Stomach (tissue), 9 donors: ENCODE results near the gene LRIT3. TPM values are rescaled to one million over a fixed set of nuclear protein-coding genes. Genes with fewer than 3 reads are reported as not detected.

Experiments used
- DNase-seq, 2 donors: peaks; one replicate each; pipeline versions ENCODE4 v3.0.0 to v3.0.0-alpha.2; 2013 to 2019
- H3K27ac ChIP-seq, 5 donors: fragments of 200-600 bp in 4 of 5; sonication (generic) in 4 of 5; one replicate each; pipeline ENCODE4 v1.5.1; 2013 to 2019; ENCODE audit warnings: mild to moderate bottlenecking in 1 of 5, moderate library complexity in 1 of 5
- H3K27me3 ChIP-seq, 3 donors: fragments of 200-600 bp; sonication (generic); one replicate each; pipeline ENCODE4 v1.5.1; 2017 to 2019; ENCODE audit warnings: mixed run types in 1 of 3
- H3K36me3 ChIP-seq, 4 donors: fragments of 200-600 bp; sonication (generic); 1 replicate in 3 of 4; 2 replicates in 1 of 4; pipeline ENCODE4 v1.5.1; 2016 to 2019
- H3K4me1 ChIP-seq, 4 donors: fragments of 200-600 bp; sonication (generic); one replicate each; pipeline ENCODE4 v1.5.1; 2016 to 2019
- H3K4me3 ChIP-seq, 4 donors: fragments of 200-600 bp; sonication (generic) in 3 of 4; one replicate each; pipeline ENCODE4 v1.5.1; 2016 to 2019; ENCODE audit warnings: mild to moderate bottlenecking in 1 of 4
- H3K9me3 ChIP-seq, 4 donors: fragments of 200-600 bp; sonication (generic); one replicate each; pipeline ENCODE4 v1.5.1; 2016 to 2019
- EP300 ChIP-seq: sonication (generic); formaldehyde crosslinking; IDR thresholded peaks from one replicate; pipeline ENCODE4 v1.6.1; 2017; ENCODE audit warnings: antibody characterized with exemption
- POLR2A ChIP-seq, 4 donors: fragments of 450-650 bp; IDR thresholded peaks; one replicate each; pipeline ENCODE4 v1.6.1; 2016; ENCODE audit warnings: antibody characterized with exemption in 4 of 4, control low read depth in 2 of 4, mild to moderate bottlenecking in 1 of 4, moderate library complexity in 1 of 4
- POLR2AphosphoS5 ChIP-seq, 3 donors: sonication (generic); formaldehyde crosslinking; IDR thresholded peaks; one replicate each; pipeline ENCODE4 v1.6.1; 2016; ENCODE audit warnings: antibody characterized with exemption in 3 of 3
- WGBS, 5 donors: extraction: QIAGEN DNeasy Blood & Tissue Kit in 3 of 5; methylation state at CpG; one replicate each; pipeline versions ENCODE4 v1.1.5 to v1.1.7; 2013 to 2018; 5-methylcytosine and 5-hydroxymethylcytosine counted together
- intact Hi-C: fragments of 100-400 bp; cut with DNase I; formaldehyde crosslinking; loops from one replicate; pipeline ENCODE4 v1.15.1; 2023; ENCODE audit warnings: low total_unique reads
- polyA plus RNA-seq, 3 donors: library from polyadenylated mRNA; stranded (reverse); fragments of 200-250 nt; gene quantifications; one replicate each; pipeline ENCODE4 v1.2.3, GENCODE V29; 2013
- total RNA-seq, 5 donors: library from RNA; depleted of rRNA; stranded (reverse); fragments of >200 nt; gene quantifications; one replicate each; pipeline versions ENCODE4 v1.1.0 to v1.2.3, GENCODE V29; 2014 to 2016
- TF ChIP-seq, protein P1 (sequence below), 7 experiments: fragments of 450-650 bp in 4 of 7; fragments of 200-600 bp in 3 of 7; sonication (generic) in 3 of 7; IDR thresholded peaks; one replicate each; pipeline ENCODE4 v1.5.1; 2016 to 2019; ENCODE audit warnings: antibody characterized with exemption in 7 of 7, control low read depth in 2 of 7, mild to moderate bottlenecking in 1 of 7
- donor health status: healthy with polysubstance abuse.
- donor health status: Bipolar disorder and iron deficiency.
- donor health status: healthy.

Gene LRIT3
- total and polyA plus RNA-seq, 8 donors: 0.06 to 1.0 (median 0.15) TPM; not detected in 4

- Histone ChIP-seq H3K9me3 (no peaks in the 10 kb centered on the region), H3K4me3 (no peak overlapping the region), H3K36me3 (no peaks in the 10 kb centered on the region), H3K27ac (no peak overlapping the region), H3K27me3 (no peaks in the 10 kb centered on the region), H3K4me1 (peaks cover 0 to 16% (median 0%) of the 10 kb centered on the region in 4 donors)
- peak in 1 of 2 donors; percentile 59 for DNase-seq
- intact Hi-C loops: no loop called here
- TF ChIP-seq EP300: no peak
- TF ChIP-seq, protein P1, sequence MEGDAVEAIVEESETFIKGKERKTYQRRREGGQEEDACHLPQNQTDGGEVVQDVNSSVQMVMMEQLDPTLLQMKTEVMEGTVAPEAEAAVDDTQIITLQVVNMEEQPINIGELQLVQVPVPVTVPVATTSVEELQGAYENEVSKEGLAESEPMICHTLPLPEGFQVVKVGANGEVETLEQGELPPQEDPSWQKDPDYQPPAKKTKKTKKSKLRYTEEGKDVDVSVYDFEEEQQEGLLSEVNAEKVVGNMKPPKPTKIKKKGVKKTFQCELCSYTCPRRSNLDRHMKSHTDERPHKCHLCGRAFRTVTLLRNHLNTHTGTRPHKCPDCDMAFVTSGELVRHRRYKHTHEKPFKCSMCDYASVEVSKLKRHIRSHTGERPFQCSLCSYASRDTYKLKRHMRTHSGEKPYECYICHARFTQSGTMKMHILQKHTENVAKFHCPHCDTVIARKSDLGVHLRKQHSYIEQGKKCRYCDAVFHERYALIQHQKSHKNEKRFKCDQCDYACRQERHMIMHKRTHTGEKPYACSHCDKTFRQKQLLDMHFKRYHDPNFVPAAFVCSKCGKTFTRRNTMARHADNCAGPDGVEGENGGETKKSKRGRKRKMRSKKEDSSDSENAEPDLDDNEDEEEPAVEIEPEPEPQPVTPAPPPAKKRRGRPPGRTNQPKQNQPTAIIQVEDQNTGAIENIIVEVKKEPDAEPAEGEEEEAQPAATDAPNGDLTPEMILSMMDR (IDR thresholded peaks at IDR 0.05): peak in 1 of 7 experiments; percentile 28
- WGBS, 5 donors: 15 to 32% (median 24%) methylated on average over 4 of the region's 4 CpGs
Observed at GRCh38 chr4:109803924-109804571, 43.9 kb upstream of the LRIT3 start.

DNA sequence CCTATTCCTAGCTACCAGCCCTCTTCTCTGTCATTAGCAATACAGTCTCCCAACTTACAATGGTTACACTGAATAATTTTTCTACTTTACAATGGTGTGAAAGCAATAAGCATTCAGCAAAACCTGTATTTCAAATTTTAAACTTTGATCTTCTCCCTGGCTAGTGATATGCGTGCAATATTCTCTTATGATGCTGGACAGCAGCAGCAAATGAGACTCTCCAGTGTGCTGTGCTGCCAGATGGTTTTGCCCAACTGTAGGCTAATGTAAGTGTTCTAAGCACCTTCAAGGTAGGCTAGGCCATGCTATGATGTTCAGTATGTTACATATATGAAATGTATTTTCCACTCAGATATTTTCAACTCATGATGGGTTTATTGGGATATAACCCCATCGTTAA is 38.3 kb upstream of the LRIT3 start:
- TF ChIP-seq, protein P1 (IDR thresholded peaks at IDR 0.05): no peak
- TF ChIP-seq EP300 (no peak), POLR2AphosphoS5 (IDR thresholded peaks at IDR 0.05) (no peak), POLR2A (IDR thresholded peaks at IDR 0.05) (no peak)
- 94 to 98% (median 95%) methylated on average over 2 of the region's 2 CpGs for WGBS, 5 donors

DNA sequence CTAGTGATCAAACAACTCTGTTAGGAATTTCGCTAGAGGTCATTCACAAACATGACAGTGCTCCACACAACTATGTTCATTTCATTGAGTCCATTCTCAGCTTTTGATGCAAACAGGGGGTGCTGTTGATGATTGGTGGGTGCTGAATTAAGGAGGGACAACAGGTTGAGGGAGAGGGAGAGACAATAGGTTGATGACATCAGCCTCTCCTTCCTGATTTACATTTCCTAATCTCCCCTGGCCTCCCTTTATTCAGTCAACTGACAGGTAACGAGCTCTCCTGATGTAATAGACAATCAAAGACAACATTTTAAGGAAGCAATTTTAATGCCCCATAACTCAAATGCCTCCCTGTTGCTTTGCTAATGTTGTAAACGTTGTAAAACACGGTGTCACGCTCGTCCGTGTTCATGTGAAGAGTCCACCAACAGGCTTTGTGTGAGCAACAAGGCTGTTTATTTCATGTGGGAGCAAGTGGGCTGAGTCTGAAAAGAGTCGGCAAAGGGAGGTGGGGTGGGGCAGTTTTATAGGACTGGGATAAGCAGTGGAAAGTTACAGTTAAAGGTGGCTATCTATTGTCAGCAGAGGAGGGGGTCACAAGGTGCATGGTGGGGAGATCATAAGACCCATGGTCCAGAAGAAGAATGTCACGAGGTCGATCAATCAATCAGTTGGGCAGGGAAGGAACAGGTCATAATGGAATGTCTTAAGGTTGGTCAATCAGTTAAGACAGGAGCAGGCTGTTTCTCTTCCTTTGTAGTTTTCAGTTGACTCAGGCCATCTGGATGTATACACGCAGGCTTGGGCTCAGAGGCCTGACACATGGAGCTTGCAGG is 37.1 kb upstream of the LRIT3 start:
- H3K4me3 ChIP-seq: no peak overlapping the region
- DNase-seq: no peak
- intact Hi-C loops: loop anchor here (10.0 kb wide), 1 partner anchor 116 kb away; no protein-coding TSS in a partner anchor
- H3K27me3 ChIP-seq: no peaks in the 10 kb centered on the region
- WGBS, 5 donors: 60 to 70% (median 67%) methylated on average over 11 of the region's 11 CpGs
- H3K4me1 ChIP-seq: peaks cover 5 to 9% (median 6%) of the 10 kb centered on the region in 4 donors
- no peak for TF ChIP-seq EP300
- TF ChIP-seq POLR2A (IDR thresholded peaks at IDR 0.05): no peak
- no peak for TF ChIP-seq POLR2AphosphoS5 (IDR thresholded peaks at IDR 0.05)
- TF ChIP-seq, protein P1 (IDR thresholded peaks at IDR 0.05): no peak
- H3K36me3 ChIP-seq: no peaks in the 10 kb centered on the region
- H3K9me3 ChIP-seq: no peaks in the 10 kb centered on the region
- H3K27ac ChIP-seq: no peak overlapping the region

More for the DNA sequence above, 38.3 kb upstream of the LRIT3 start:
- no peaks in the 10 kb centered on the region for H3K36me3 ChIP-seq
- intact Hi-C loops: loop anchor here (10.0 kb wide), 1 partner anchor 115 kb away; no protein-coding TSS in a partner anchor
- H3K4me3 ChIP-seq: no peak overlapping the region
- no peaks in the 10 kb centered on the region for H3K27me3 ChIP-seq
- no peak for DNase-seq
- no peaks in the 10 kb centered on the region for H3K9me3 ChIP-seq
- peaks cover 2 to 6% (median 3%) of the 10 kb centered on the region in 4 donors for H3K4me1 ChIP-seq
- no peak overlapping the region for H3K27ac ChIP-seq

GRCh38 chr4:109811707-109812106 is 36.2 kb upstream of the LRIT3 start:
- intact Hi-C loops: loop anchor here (10.0 kb wide), 1 partner anchor 117 kb away; no protein-coding TSS in a partner anchor
- 43 to 59% (median 51%) methylated on average over 3 of the region's 3 CpGs for WGBS, 5 donors
- Histone ChIP-seq H3K27me3 (no peaks in the 10 kb centered on the region), H3K4me1 (peaks cover 14 to 16% (median 15%) of the 10 kb centered on the region in 4 donors), H3K9me3 (no peaks in the 10 kb centered on the region), H3K4me3 (no peak overlapping the region), H3K27ac (no peak overlapping the region), H3K36me3 (no peaks in the 10 kb centered on the region)
- DNase-seq: no peak
- TF ChIP-seq POLR2AphosphoS5 (IDR thresholded peaks at IDR 0.05) (no peak), EP300 (no peak), POLR2A (IDR thresholded peaks at IDR 0.05) (no peak)
- TF ChIP-seq, protein P1 (IDR thresholded peaks at IDR 0.05): no peak
